DMS79 treated with DMSO at 0.1 percent for 48 hours (cell line): ENCODE data around the gene DLGAP1.
"Not testable (repeated sequence)": the region's sequence is repeated elsewhere in the genome, so short reads cannot be mapped to it uniquely, and the experiment has no call there.

Experiments
- DNase-seq: peaks from one replicate; lab custom pipeline; 2025; lab: John Stamatoyannopoulos, UW

DLGAP1 gene

DNA sequence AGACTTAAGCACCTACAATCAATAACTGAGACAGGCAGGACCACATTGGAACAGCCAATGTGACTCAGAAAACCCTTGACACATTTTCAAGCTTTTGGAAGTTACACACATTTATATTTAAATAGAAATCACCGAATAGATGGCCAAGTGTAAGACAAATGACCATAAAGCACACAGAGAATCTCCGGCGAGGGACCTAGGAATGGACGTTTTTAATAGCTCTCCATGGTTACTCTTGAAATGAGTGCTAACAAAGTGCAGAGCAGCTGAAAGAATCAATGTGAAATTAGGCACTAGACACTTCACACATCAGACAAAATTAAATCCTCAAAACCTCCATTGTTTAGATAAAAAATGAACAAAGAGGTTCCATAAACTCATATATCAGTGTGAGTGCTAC lies 376.9 kb downstream of the DLGAP1 start:
- DNase-seq, result no peak

DNA sequence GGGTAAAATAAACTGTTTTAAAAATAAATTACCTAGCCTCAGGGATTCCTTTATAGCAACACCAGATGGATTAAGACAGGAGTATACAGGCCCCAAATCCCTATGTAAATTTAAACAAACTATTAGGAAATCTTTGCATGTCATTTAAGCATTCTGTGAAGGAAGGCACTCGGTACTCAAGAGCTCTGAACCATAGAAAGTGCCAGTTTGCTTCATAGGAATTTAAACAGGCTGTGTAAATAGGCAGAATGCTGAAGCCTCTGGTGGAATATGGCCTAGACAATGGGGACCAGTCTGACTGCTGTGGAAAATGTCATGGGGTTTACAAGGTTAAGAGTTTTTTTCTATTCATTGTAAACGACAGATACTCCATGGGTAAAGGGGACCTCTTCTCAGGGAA lies 377.4 kb downstream of the DLGAP1 start:
- DNase-seq, result no peak

DNA sequence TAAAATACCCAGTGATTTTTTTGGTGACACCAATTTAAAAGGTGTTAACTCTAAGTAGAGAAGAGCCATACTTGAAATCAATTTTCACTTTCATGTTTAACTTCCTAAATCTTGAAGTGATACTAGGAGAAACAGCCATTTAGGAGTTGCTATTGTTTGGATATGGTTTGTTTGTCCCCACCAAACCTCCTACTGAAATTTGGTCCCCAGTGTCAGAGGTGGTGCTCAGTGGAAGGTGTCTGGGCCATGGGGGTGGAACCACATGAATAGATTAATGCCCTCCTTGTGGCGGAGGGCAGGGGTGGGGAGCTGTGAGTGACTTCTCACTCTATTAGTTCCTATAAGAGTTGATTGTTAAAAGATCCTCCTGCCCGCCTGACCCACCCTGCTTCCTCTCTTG lies 377.9 kb downstream of the DLGAP1 start:
- no peak for DNase-seq

DNA sequence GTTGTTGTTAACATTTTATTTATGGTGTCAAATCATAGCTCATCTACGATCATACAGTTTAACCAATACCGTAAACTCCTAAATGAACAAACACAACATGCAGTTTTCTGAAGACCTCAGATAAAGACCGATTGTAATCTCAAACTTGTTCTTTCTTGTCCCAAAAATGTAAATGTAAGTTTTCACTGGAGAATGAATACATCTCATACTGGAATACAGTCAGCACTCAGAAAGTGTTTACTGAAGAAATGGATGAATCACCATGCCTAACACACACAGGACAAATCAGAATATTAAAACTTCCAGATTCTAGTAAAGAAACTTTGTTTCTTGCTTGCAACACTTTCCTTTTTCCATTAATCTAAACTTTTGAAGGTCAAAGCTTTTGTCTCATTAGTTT lies 380.5 kb downstream of the DLGAP1 start:
- no peak for DNase-seq

DNA sequence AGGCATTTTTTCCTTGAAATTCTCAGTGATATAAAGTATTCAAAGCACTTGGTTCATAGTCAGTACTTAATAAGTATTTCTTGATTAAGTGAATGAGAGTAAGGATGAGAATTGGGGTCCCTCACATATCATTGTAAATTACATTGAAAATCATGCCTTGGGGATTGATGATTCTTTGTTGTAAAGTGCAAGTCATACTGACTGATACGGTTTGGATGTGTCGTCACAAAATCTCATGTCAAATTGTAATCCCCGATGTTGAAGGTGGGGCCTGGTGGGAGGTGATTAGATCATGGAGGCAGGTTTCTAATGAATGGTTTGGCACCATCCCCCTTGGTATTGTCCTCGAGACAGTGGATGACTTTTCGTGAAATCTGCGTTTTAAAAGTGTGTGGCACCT lies 385.9 kb downstream of the DLGAP1 start:
- no peak for DNase-seq

DNA sequence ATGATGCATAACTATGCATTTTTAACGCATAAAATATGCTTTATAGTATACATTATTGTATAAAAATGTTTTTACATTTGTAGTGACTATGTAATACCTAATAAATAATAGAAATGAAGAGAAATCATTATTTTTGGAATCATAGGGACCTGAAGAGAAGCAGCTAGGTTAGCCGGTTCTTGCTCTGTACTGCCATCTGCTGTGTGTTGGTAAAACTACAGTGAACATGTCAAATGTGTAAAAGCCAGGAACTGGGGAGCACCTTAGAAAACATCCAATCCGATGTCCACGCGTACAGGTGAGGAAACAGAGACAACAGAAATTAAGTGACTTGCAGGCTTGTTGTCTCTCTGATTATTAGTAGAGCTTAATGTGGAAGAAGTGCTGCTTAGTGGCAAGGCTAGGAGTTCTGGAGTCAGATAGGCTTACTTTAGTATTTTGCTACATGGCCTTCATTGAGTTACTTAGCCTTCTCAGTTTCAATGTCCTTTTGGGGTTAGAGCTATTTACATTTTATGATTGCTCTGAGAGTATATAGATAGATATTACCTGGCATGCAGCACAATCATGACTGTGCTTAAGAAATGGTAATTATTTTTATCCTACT lies 386.5 kb downstream of the DLGAP1 start:
- peak; percentile 66 for DNase-seq

DNA sequence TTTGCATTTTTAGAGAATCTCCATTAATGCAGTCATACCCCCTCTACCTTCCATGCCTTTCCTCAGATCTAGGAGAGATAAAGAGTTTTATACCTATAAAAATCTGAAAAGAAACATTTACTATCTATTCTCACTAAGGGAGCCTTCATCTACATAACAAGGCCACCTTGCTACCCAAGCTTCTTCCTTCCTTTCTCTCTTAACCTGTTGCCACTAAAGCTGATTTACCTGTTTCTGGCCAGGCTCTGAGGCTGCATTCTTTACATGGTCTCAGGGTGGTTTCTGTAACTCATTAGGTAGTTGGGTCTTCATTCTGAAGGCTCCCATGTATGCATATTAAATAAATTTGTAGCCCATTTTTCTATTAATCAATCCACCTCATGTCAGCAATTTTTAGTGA lies 391.6 kb downstream of the DLGAP1 start:
- DNase-seq, result no peak

DNA sequence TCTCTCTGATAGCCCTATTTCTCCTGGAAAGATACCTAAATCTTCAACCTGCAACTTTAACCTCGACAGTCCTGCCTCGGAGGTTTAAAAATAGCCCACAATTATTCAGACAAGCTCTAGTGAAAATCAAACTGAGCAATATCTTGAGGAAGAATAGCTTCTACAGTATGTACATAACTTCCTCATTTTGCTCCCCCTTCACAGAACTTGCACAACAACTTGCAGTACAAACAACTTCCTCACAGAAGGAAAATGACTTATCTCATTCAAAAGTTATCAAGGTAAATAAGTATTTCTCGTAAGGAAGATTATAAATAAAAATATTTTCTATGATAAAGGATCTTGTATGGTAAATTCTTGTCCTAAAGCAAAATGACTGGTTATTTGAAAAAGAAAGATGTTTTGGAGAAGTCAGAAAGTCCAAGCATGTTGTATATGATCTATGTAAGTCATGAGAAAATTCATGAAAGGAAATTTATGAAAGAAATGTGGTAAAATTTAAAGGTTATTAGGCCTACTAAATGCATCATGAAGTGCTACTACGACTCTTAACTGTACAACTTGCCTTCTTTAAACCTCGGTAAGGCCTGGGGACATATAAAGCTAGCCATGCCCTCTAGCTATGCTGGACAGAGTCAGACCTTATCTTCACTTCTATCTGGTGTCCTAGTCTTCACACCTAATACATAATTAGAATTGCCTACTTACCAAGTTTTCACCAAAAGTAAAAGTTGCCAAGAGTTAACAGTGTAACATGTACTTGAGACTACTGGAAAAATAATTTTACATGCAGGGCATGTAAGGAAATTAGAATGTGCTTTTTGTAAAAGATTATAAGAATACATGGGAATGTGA lies 394.5 kb downstream of the DLGAP1 start:
- DNase-seq, result peak; percentile 25

DNA sequence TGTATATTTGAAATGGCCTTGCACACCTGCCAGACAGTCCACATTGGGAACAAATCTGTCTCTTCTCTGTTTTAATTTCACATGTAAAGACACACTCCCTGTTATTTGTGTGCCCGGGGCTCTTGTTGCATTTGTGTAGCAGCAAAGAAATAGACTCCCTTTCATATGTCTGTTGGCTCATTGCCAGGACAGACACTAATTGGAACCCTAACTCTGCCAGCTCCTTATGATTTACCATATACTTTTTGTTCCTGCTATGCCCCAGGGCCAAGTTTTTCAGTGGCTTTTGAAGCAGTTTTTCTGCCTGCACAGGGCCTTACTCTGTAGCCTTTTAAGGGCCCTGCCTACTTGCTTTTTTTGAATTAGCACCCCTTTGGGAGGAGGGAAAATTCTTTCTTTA lies 396.9 kb downstream of the DLGAP1 start:
- no peak for DNase-seq

DNA sequence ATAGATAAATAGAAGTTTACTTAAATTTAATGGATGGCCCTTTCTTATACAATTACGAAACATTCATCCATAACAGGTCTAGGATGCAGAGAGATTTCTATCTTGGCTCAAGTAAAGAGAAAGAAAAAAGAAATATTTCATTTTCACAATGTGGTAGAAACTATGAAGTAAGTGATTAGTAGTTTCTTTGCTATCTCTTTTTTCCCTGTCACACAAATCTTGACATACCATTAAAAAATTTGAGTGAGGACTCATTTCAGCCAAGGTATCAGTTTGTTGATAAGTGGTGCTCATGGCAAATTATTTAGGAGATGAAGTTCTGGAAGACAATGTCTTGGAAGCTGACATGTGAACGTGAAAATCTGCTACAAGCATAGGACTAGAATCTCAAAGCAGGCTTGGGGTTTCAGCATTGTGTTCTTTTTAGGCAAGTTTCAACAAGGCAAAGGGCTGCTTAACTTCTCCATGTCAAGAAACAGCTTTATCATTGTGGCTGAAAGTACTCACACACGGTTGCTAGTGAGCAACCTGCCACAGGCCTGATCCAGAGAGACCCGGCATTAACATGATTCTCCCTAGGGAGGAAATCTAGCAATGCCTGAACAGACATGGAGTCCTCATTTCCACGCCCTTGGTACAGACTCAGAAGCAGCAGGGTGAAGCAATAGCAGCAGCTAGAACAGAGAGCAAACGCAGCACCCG lies 414.6 kb downstream of the DLGAP1 start:
- DNase-seq, result no peak

DNA sequence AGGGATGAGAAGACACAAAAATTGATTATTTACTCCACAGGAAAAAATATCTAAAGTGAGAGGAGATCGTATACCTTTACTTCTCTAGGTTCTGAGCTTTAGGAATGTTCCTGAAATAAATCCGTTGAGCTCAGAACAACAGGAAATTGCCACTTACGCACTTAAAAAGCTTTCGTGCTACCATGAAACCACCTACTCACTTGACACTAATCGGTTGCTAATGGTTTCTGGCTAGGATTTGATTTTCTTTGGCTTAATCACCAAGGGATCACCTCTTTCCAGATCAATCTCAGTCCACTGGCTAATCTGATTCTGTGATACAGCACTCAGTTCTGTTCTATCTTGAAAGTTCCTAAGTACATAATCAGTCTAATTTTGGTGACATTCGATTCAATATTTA lies 419.6 kb downstream of the DLGAP1 start:
- peak; percentile 56 for DNase-seq

DNA sequence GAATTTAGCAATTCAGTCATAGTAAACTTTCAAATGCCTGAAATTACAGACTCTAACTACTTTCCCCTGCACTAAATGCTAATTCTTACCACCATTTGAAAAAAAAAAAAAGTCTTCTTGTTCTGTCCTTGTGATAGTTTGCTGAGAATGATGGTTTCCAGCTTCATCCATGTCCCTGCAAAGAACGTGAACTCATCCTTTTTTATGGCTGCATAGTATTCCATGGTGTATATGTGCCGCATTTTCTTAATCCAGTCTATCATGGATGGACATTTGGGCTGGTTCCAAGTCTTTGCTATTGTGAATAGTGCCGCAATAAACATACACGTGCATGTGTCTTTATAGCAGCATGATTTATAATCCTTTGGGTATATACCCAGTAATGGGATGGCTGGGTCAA lies 420.3 kb downstream of the DLGAP1 start:
- DNase-seq, result not testable (repeated sequence)

DNA sequence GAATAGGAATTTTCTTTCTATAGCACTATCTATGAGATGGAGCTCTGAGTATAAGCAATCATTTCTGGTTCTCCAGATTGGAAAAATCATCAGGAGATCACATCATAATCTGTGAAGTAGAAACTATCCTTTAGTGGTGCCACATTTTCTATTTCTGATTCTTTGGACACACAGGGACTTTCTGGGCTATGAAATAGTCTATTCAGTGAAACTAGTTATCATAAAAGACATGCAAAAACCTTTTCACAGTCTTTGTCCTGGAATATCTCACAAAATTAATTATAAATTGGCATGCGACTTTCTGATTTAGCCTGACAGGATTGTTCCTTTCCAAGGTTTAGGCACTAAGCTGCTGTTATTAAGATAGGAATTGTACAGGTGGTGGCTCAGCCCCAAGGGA lies 428.6 kb downstream of the DLGAP1 start:
- DNase-seq, result no peak

DNA sequence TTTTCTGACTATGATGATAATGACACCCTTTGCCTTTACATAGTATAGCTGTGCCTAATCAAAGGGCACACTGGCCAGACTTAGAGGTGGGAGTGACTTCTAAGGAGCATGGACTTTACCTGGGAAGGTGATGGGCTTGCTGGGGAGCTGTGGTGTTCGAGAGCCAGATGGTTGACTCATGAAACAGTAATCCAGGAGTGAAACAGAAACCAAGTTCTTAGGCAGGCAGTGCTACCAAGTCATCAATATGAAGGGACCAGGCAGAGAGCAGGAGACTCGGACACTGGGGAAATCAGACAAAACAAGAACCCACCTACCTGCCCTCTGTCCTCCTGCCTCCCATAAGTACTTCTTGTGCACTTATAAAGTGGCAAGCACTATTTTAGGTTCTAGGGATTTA lies 430.4 kb downstream of the DLGAP1 start:
- DNase-seq, result no peak

DNA sequence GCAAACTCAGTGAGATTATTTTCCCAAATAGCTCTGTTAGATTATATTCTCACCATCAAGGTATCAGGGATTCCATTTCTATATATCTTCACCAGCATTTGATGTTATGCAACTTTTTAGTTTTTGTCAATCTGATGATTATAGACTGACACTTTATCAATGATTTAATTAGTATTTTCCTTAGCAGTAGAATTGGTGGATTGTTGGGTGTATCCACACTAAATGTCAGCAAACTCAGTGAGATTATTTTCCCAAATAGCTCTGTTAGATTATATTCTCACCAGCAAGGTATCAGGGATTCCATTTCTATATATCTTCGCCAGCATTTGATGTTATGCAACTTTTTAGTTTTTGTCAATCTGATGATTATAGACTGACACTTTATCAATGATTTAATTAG lies 432.4 kb downstream of the DLGAP1 start:
- DNase-seq, result not testable (repeated sequence)

DNA sequence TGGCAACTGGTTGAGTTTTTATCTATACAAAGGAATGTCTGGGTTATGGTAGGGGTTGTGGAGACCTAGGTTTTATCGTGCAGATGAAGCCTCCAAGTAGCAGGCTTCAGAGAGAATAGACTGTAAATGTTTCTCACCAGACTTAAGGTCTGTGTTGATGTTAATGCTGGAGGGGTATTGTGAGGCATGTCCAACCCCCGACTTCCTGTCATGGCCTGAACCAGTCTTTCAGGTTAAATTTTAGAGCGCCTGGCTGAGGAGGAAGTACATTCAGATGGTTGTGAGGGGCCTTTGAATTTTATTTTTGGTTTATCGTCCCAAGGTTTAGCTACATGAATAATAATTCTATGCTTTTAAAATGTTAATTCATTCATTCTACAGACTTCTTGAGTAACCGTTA lies 435.1 kb downstream of the DLGAP1 start:
- DNase-seq, result no peak

DNA sequence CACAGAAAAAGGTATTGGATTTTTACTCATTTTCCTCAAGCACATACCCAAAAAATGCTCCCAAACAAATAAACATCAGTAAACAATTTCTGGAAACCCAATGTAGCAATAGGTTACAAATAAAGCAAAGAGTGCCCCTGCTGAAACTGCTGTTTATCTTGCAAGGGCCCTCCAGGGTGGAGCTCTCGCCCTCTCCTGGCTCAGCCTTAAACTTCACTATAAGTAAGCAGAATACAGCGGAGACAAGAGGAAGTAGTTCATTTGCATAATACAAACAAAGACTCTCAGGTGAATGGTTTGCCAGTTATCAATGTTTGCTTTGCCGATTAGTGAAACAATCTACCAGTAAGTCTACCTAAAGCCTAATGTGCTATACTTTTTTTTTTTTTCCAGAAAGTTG lies 437.6 kb downstream of the DLGAP1 start:
- no peak for DNase-seq

DNA sequence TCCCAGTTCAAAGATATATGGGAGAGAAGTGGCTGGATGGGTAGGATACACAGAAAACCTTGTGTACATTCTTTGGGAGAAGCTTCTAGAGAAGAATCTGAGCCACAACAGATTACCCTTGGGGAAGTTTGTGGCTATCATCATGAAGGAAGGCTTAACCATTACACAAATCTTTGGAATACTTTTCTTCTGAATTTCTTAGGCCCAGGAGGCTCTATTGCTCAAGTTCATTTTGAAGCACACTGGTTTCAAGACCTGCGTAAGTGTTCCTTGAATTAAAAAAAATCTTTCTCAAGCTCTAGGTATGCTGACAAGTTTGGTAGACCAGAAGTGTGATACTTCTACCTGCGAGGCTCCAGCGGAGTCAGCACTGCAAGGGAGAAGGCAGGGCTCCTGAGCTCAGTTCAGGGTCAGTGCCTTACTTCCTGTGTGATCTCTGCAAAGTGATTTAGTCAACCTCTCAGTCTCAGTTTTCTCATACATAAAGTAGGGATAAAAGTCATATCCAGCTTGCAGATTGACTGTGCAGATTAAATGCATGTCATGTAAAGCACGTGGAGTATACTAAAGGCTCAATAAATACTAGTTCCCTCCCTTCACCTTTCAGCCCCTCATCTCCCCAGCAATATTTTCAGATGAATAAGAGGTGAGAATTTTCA lies 438.6 kb downstream of the DLGAP1 start:
- no peak for DNase-seq

DNA sequence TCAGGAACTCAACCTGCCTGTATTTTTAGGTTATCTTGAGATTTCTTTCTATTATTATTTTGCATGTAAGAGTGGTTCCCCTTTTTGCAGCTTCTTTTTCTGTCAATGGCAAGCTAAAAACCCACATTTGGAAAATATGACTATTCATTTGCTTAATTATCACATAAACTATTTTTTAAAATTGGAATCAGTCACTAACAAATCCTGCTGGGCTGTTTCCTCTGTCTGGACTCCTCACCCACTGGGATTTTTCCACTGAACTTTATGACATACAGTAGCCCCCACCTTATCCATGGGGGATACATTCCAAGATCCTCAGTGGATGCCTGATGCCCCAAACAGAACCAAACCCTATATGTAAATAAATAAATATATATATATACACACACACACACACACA lies 447.3 kb downstream of the DLGAP1 start:
- no peak for DNase-seq

DNA sequence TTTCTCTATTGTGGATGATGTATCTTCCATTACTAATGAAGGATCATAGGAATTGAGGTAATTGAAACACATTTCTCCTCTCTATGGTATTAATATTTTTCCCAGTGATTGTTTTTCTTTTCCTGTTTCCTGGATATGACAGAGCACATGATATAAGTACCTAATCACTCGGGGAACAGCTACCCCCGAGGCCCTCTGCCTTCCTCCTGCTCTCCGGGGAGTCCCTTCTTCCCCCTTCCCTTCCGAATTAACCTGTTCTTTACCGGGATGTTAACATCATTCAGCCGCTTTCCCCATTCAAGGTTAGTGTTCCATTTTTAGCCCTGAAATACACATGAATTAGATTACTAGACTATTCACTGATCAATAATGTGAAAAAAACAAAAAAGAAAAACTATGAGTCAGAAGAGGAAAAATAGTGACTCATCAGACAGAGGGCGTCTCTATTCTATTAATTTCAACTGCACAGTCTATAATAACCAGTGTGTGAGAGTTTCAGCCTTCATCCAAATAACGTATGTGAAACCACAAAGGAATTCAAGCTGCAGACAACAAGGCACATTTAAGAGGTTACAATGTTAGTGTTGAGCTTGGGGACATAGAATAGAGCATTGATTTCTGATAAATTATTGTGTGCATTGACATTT lies 450.8 kb downstream of the DLGAP1 start:
- no peak for DNase-seq

DNA sequence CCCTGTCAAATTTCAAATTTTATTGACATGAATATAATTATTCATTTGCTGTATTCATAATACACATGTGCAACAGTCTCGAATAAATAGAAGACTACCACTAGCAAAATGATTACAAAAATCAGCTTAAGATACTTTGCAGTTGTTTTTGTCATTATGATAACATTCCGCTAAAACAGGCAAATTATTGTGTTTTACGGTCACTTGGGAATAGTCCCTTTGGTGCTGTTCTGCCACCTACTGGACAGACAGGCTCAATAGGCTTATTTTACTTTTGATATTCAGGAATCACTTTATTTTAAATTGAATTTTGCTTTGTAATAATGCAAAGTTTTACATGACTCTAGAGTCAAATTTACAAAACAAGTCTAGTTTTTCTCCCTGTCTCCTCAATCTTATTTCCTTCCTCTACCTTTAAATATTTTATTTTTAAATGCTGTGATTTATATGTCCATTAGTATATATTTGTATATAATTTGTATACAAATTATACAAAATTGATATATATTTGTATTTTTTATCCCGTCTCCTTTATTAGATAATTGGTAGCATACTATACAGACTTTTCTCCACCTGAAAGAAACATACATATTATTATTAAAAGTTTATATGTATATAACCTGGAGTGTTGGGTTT lies 456.3 kb downstream of the DLGAP1 start:
- peak; percentile 41 for DNase-seq
